ENCODE measurements around the gene SBSN. TPM values are rescaled to one million over a fixed set of nuclear protein-coding genes. Genes with fewer than 3 reads are reported as not detected.

SBSN gene
- total and polyA plus RNA-seq, 9 of the 15 experiments (the other 6 are each of a cell fraction or from before 2014, with no cell fraction given), result 0.05 TPM; not detected in 8

DNA sequence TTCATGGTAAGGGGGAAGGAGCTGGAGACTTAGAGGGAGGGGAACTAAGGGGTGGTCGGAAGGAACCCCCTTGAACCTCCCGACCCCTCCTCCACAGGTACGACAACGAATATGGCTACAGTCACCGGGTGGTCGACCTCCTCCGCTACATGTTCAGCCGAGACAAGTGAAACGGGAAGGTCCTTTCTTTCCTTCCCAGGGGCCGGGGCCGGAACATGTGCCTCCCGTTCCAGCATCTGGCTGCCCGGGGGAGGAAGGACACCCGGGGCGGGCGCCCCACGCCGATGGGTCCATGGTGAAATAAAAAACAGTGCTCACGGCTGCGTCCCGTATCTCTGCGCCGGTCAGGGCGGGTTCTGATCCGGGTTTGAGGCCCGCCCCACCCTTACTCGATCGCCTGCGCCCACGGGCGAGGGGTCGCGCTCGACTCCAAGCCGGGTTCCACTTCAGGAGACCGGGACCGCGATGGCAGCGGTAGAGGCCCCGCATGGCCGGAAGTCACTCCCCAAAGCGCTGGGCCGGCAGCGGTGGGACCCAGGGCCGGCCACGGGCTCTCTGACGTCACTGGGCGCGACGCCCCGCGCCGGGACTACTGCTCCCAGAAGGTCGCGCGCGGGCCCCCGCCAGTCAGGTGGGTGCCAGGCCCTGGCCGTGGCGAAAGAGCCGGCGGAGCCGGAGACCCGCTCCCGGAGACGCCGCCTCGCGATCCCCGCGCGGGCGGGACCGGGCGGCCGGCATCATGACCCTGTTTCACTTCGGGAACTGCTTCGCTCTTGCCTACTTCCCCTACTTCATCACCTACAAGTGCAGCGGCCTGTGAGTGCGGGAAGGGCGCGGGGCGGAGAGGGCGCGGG, 17.1 kb upstream of the SBSN start, which contains the start of gene TMEM147 (continued):
- TF ChIP-seq, protein P1, sequence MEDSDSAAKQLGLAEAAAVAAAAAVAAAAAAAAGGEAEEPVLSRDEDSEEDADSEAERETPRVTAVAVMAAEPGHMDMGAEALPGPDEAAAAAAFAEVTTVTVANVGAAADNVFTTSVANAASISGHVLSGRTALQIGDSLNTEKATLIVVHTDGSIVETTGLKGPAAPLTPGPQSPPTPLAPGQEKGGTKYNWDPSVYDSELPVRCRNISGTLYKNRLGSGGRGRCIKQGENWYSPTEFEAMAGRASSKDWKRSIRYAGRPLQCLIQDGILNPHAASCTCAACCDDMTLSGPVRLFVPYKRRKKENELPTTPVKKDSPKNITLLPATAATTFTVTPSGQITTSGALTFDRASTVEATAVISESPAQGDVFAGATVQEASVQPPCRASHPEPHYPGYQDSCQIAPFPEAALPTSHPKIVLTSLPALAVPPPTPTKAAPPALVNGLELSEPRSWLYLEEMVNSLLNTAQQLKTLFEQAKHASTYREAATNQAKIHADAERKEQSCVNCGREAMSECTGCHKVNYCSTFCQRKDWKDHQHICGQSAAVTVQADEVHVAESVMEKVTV (CRISPR knock-in tag; IDR thresholded peaks at IDR 0.05), result no peak
- TF ChIP-seq PURB (CRISPR knock-in tag; IDR thresholded peaks at IDR 0.05; ENCODE audit: low read depth) (no peak), NFRKB (IDR thresholded peaks at IDR 0.05; ENCODE audit: low read depth) (peak; percentile 55), RCOR1 (IDR thresholded peaks at IDR 0.05; ENCODE audit: borderline replicate concordance in 1 of 2, low read depth in 2 of 2, low read length in 2 of 2) (no peak), RBM15 (IDR thresholded peaks at IDR 0.05; ENCODE audit: insufficient read depth, low read length) (no peak), RBFOX2 (IDR thresholded peaks at IDR 0.05; ENCODE audit: low read depth, low read length) (peak; percentile 95), CBX1 (IDR thresholded peaks at IDR 0.05; ENCODE audit: low read depth) (peak; percentile 64; the same call in 1 of the 2 replicates), BRD4 (IDR thresholded peaks at IDR 0.05) (0 out of 2 replicates have a peak, but pooled peaks have one; percentile 26), JUND (IDR thresholded peaks at IDR 0.05; ENCODE audit: borderline replicate concordance, low read depth, low read length) (peak; percentile 71), JUND (tag; IDR thresholded peaks at IDR 0.05; ENCODE audit: borderline replicate concordance, low read depth, low read length) (no peak; the same call in 2 of the 3 replicates), BACH1 (tag; IDR thresholded peaks at IDR 0.05) (no peak), ZNF311 (CRISPR knock-in tag; IDR thresholded peaks at IDR 0.05) (no peak), XRCC4 (IDR thresholded peaks at IDR 0.05; ENCODE audit: extremely low read depth, insufficient read depth, insufficient read length) (no peak)
- TF ChIP-seq, protein P2, sequence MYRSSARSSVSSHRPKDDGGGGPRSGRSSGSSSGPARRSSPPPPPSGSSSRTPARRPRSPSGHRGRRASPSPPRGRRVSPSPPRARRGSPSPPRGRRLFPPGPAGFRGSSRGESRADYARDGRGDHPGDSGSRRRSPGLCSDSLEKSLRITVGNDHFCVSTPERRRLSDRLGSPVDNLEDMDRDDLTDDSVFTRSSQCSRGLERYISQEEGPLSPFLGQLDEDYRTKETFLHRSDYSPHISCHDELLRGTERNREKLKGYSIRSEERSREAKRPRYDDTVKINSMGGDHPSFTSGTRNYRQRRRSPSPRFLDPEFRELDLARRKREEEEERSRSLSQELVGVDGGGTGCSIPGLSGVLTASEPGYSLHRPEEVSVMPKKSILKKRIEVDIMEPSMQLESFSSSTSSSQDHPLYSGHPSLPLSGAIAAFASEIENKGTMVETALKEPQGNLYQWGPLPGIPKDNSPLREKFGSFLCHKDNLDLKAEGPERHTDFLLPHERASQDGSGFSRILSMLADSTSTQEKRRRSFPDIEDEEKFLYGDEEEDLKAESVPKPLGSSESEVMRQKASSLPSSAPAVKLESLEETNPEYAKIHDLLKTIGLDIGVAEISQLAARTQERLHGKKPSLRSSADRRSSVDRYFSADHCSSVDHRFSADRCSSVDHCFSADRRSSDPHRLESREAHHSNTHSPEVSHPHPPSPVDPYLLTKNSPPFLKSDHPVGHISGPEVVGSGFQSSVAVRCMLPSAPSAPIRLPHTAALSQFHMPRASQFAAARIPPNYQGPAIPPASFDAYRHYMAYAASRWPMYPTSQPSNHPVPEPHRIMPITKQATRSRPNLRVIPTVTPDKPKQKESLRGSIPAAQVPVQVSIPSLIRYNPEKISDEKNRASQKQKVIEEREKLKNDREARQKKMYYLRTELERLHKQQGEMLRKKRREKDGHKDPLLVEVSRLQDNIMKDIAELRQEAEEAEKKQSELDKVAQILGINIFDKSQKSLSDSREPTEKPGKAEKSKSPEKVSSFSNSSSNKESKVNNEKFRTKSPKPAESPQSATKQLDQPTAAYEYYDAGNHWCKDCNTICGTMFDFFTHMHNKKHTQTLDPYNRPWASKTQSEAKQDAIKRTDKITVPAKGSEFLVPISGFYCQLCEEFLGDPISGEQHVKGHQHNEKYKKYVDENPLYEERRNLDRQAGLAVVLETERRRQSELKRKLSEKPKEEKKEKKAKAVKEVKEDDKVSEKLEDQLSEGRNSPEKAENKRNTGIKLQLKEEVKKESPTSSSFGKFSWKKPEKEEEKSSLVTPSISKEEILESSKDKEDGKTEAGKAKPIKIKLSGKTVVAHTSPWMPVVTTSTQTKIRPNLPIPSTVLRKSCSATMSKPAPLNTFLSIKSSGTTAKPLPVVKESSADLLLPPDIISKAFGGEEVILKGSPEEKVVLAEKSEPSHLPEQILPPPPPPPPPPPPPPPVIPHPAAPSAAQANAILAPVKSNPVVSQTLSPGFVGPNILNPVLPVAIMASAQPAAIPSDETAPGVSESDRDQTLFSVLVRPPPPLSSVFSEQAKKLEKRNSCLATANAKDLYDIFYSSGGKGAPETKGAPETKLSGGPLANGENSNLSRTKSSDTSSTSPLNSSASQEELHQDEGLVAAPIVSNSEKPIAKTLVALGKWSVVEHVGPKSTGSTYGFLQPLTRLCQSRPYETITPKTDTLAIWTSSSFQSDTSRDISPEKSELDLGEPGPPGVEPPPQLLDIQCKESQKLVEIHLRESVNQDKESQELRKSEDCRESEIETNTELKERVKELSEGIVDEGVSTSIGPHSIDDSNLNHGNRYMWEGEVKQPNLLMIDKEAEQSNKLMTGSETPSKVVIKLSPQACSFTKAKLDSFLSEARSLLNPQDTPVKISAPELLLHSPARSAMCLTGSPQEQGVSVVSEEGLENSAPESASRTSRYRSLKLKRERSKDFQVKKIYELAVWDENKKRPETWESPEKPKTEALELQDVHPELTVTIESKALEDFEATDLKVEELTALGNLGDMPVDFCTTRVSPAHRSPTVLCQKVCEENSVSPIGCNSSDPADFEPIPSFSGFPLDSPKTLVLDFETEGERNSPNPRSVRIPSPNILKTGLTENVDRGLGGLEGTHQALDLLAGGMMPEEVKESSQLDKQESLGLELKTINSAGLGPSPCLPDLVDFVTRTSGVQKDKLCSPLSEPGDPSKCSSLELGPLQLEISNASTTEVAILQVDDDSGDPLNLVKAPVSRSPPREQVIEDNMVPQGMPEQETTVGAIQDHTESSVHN (IDR thresholded peaks at IDR 0.05; ENCODE audit: borderline replicate concordance in 1 of 2, low read depth in 1 of 2), result no peak
- TF ChIP-seq, protein P3, sequence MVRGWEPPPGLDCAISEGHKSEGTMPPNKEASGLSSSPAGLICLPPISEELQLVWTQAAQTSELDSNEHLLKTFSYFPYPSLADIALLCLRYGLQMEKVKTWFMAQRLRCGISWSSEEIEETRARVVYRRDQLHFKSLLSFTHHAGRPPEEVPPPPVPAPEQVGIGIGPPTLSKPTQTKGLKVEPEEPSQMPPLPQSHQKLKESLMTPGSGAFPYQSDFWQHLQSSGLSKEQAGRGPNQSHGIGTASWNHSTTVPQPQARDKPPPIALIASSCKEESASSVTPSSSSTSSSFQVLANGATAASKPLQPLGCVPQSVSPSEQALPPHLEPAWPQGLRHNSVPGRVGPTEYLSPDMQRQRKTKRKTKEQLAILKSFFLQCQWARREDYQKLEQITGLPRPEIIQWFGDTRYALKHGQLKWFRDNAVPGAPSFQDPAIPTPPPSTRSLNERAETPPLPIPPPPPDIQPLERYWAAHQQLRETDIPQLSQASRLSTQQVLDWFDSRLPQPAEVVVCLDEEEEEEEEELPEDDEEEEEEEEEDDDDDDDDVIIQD (CRISPR knock-in tag; IDR thresholded peaks at IDR 0.05), result 0 out of 2 replicates have a peak, but pooled peaks have one; percentile 7

Measured in K562 (cell line).